ENCODE measurements around the gene PTPRS.

- TF ChIP-seq ZSCAN9 (CRISPR knock-in tag; IDR thresholded peaks at IDR 0.05; ENCODE audit: borderline replicate concordance) (no peak), FOXP4 (CRISPR knock-in tag; IDR thresholded peaks at IDR 0.05) (no peak), PATZ1 (CRISPR knock-in tag; IDR thresholded peaks at IDR 0.05) (no peak), ZNF558 (CRISPR knock-in tag; IDR thresholded peaks at IDR 0.05; ENCODE audit: borderline replicate concordance) (no peak), RAD21 (CRISPR knock-in tag; IDR thresholded peaks at IDR 0.05) (no peak), ZKSCAN1 (IDR thresholded peaks at IDR 0.05; ENCODE audit: low read length) (no peak)
- TF ChIP-seq, protein P1, sequence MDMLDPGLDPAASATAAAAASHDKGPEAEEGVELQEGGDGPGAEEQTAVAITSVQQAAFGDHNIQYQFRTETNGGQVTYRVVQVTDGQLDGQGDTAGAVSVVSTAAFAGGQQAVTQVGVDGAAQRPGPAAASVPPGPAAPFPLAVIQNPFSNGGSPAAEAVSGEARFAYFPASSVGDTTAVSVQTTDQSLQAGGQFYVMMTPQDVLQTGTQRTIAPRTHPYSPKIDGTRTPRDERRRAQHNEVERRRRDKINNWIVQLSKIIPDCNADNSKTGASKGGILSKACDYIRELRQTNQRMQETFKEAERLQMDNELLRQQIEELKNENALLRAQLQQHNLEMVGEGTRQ (IDR thresholded peaks at IDR 0.05; ENCODE audit: low read depth, low read length) = no peak
- TF ChIP-seq, protein P1 (CRISPR knock-in tag; IDR thresholded peaks at IDR 0.05; ENCODE audit: borderline replicate concordance) = no peak
- TF ChIP-seq, protein P2, sequence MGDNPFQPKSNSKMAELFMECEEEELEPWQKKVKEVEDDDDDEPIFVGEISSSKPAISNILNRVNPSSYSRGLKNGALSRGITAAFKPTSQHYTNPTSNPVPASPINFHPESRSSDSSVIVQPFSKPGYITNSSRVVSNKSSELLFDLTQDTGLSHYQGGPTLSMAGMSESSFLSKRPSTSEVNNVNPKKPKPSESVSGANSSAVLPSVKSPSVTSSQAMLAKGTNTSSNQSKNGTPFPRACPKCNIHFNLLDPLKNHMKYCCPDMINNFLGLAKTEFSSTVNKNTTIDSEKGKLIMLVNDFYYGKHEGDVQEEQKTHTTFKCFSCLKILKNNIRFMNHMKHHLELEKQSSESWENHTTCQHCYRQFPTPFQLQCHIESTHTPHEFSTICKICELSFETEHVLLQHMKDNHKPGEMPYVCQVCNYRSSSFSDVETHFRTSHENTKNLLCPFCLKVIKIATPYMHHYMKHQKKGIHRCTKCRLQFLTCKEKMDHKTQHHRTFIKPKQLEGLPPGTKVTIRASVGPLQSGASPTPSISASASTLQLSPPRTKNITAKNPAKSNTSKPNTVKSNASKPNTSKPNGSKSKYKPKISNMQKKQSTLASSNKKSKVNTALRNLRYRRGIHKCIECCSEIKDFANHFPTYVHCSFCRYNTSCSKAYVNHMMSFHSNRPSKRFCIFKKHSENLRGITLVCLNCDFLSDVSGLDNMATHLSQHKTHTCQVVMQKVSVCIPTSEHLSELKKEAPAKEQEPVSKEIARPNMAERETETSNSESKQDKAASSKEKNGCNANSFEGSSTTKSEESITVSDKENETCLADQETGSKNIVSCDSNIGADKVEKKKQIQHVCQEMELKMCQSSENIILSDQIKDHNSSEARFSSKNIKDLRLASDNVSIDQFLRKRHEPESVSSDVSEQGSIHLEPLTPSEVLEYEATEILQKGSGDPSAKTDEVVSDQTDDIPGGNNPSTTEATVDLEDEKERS (CRISPR knock-in tag; IDR thresholded peaks at IDR 0.05) = no peak
- TF ChIP-seq, protein P3, sequence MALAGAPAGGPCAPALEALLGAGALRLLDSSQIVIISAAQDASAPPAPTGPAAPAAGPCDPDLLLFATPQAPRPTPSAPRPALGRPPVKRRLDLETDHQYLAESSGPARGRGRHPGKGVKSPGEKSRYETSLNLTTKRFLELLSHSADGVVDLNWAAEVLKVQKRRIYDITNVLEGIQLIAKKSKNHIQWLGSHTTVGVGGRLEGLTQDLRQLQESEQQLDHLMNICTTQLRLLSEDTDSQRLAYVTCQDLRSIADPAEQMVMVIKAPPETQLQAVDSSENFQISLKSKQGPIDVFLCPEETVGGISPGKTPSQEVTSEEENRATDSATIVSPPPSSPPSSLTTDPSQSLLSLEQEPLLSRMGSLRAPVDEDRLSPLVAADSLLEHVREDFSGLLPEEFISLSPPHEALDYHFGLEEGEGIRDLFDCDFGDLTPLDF (CRISPR knock-in tag; IDR thresholded peaks at IDR 0.05) = no peak
Measured at GRCh38 chr19:5336195-5336965, 4.2 kb downstream of the PTPRS start.

All from HepG2 (cell line).